HepG2 (cell line): ENCODE results near the gene KIAA1217. TPM values are rescaled to one million over a fixed set of nuclear protein-coding genes. Genes with fewer than 3 reads are reported as not detected.

ENCODE experiments used
- ATAC-seq: fragments of 200-7000 bp; cut with Tn5 transposase; 3 replicates; pipeline ENCODE4 v1.9.1; 2020; ENCODE audit warnings: mild to moderate bottlenecking, moderate library complexity
- BruUV-seq: library from RNA; stranded (reverse); fragments of 400-500 nt; replicated peaks from 2 replicates; lab custom pipeline; 2021; lab: Mats Ljungman, UMichigan
- CTCF ChIA-PET: fragments of 300-600 bp; formaldehyde crosslinking; extraction: SDS; loops from one replicate; lab custom pipeline; 2021; ENCODE audit warnings: low total read pairs, inconsistent platforms, low intra/inter-chr PET ratio; lab: Yijun Ruan, JAX
- POLR2A ChIA-PET: fragments of 350-600 bp; sonication (Branson Sonifier 250); formaldehyde crosslinking; loops from one replicate; lab custom pipeline; 2020; ENCODE audit warnings: antibody characterized with exemption, inconsistent platforms; lab: Yijun Ruan, JAX
- DNase-seq: peaks from one replicate; pipeline ENCODE4 v3.0.0-alpha.2; 2015; ENCODE audit warnings: low spot score
- FAIRE-seq: peaks from 3 replicates; lab custom pipeline; 2011; peaks lifted over from hg19 to GRCh38; lab: Jason Lieb, UNC
- H2AFZ ChIP-seq: one replicate; pipeline ENCODE4 v1.6.1; 2011; ENCODE audit warnings: low read length, inconsistent platforms
- H3K27ac ChIP-seq: fragments of 300-600 bp; 3 replicates; pipeline ENCODE4 v1.8.0; 2011; ENCODE audit warnings: mixed run types, mild to moderate bottlenecking, mixed read lengths, low read length, inconsistent platforms; ENCODE audit not compliant: insufficient read depth; ENCODE audit errors: extremely low read length
- H3K27me3 ChIP-seq, 2 experiments: fragments of 200-600 bp in 1 of 2; 2 replicates in 1 of 2; 3 replicates in 1 of 2; pipeline versions ENCODE4 v1.6.0 to v1.8.0; 2011; ENCODE audit warnings: low read length in 2 of 2, mild to moderate bottlenecking in 2 of 2, moderate library complexity in 2 of 2, inconsistent platforms in 1 of 2; ENCODE audit not compliant: insufficient read depth in 2 of 2, control insufficient read depth in 1 of 2
- H3K36me3 ChIP-seq, 2 experiments: fragments of 200-600 bp in 1 of 2; replicated peaks in 1 of 2; 2 replicates in 1 of 2; 3 replicates in 1 of 2; pipeline versions ENCODE4 v1.5.1 to v1.8.0; 2011; ENCODE audit warnings: low read length in 2 of 2, inconsistent platforms in 1 of 2; ENCODE audit not compliant: insufficient read depth in 2 of 2, control insufficient read depth in 1 of 2
- H3K4me1 ChIP-seq: 2 replicates; pipeline ENCODE4 v1.5.1; 2012; ENCODE audit warnings: low read length, inconsistent platforms; ENCODE audit not compliant: insufficient read depth
- H3K4me2 ChIP-seq: 2 replicates; pipeline ENCODE4 v1.6.0; 2011; ENCODE audit warnings: low read depth, low read length, inconsistent platforms
- H3K4me3 ChIP-seq, 3 experiments: fragments of 200-600 bp in 1 of 3; sonication (generic), shearing (Covaris generic) in 1 of 3; replicated peaks in 1 of 3; 2 replicates each; pipeline ENCODE4 v1.5.1; 2011 to 2016; ENCODE audit warnings: low read length in 3 of 3, inconsistent platforms in 2 of 3, low read depth in 2 of 3, mild to moderate bottlenecking in 2 of 3, control low read depth in 1 of 3, mixed read lengths in 1 of 3; ENCODE audit not compliant: insufficient read depth in 1 of 3
- H3K79me2 ChIP-seq: one replicate; pipeline ENCODE4 v1.6.1; 2011; ENCODE audit warnings: low read length, inconsistent platforms; ENCODE audit not compliant: insufficient read depth
- H3K9ac ChIP-seq: 2 replicates; pipeline ENCODE4 v1.6.0; 2011; ENCODE audit warnings: mild to moderate bottlenecking, low read depth, low read length, inconsistent platforms; ENCODE audit not compliant: insufficient read depth
- H3K9me3 ChIP-seq: 2 replicates; pipeline ENCODE4 v1.5.1; 2012; ENCODE audit warnings: mild to moderate bottlenecking, low read length
- H4K20me1 ChIP-seq: 2 replicates; pipeline ENCODE4 v1.6.0; 2011; ENCODE audit warnings: inconsistent platforms, mild to moderate bottlenecking, low read length, moderate library complexity; ENCODE audit not compliant: insufficient read depth
- MAFF ChIP-seq: IDR thresholded peaks from 2 replicates; pipeline ENCODE4 v1.6.1; 2011; ENCODE audit warnings: low read depth, low read length, improper control_type of control experiment
- MEIS2 ChIP-seq: sonication (generic); formaldehyde crosslinking; IDR thresholded peaks from 2 replicates; pipeline ENCODE4 v1.9.0; 2021; ENCODE audit warnings: mild to moderate bottlenecking, missing genetic modification reagents
- MTF1 ChIP-seq: sonication (generic); formaldehyde crosslinking; IDR thresholded peaks from 2 replicates; pipeline ENCODE4 v1.5.0; 2020; ENCODE audit warnings: missing genetic modification reagents
- PPARG ChIP-seq: conservative IDR thresholded peaks from 2 replicates; pipeline ENCODE4 v1.6.1; 2016; ENCODE audit warnings: missing biosample characterization, missing genetic modification reagents
- RBM22 ChIP-seq: fragments of 200-400 bp; formaldehyde crosslinking; optimal IDR thresholded peaks from 2 replicates; pipeline ENCODE3; 2017; ENCODE audit warnings: mild to moderate bottlenecking, low read length, moderate library complexity
- ZNF724P ChIP-seq: sonication (generic); formaldehyde crosslinking; IDR thresholded peaks from 2 replicates; pipeline ENCODE4 v1.8.0; 2022; ENCODE audit warnings: missing genetic modification reagents, borderline replicate concordance
- WGBS: methylation state at CpG from one replicate; pipeline ENCODE4 v1.1.6; 2017; ENCODE audit warnings: low lambda C conversion rate; 5-methylcytosine and 5-hydroxymethylcytosine counted together
- in situ Hi-C: cut with HindIII; loops from 2 replicates; pipeline ENCODE4 v1.10.0; 2017; ENCODE audit warnings: low pct_unique_long_range_greater_than_20kb; ENCODE audit not compliant: extremely low pct_ligation_motif_present
- intact Hi-C: fragments of 100-400 bp; cut with micrococcal nuclease; formaldehyde crosslinking; loops from one replicate; pipeline ENCODE4 v1.10.0; 2022; ENCODE audit not compliant: unreplicated experiment
- polyA plus RNA-seq, 8 experiments: library from polyadenylated mRNA; depleted of rRNA in 3 of 8; stranded (reverse) in 7 of 8; unstranded in 1 of 8; fragments of >200 nt; fragmentation: Illumina TruSeq in 4 of 8; extraction: Trizol in 4 of 8; gene quantifications; 2 replicates each; pipeline versions ENCODE4 v1.2.1 to v1.2.3, GENCODE V29; 2011 to 2016; ENCODE audit warnings: low read depth in 4 of 8, missing spikeins in 1 of 8, mixed read lengths in 1 of 8; ENCODE audit not compliant: insufficient read depth in 1 of 8
- total RNA-seq, 5 experiments: library from RNA; depleted of rRNA; stranded (reverse); fragments of >200 nt; fragmentation: Illumina TruSeq; extraction: Trizol; gene quantifications; 2 replicates each; pipeline ENCODE4 v1.2.3, GENCODE V29; 2016; ENCODE audit warnings: low read depth in 1 of 5
- TF ChIP-seq, protein P1 (sequence below): sonication (generic); formaldehyde crosslinking; IDR thresholded peaks from 2 replicates; pipeline ENCODE4 v1.9.0; 2022; ENCODE audit warnings: missing genetic modification reagents, mild to moderate bottlenecking, borderline replicate concordance
- TF ChIP-seq, protein P2 (sequence below): sonication (generic); formaldehyde crosslinking; IDR thresholded peaks from 2 replicates; pipeline ENCODE4 v1.8.0; 2022; ENCODE audit warnings: mild to moderate bottlenecking, missing genetic modification reagents, moderate library complexity
- TF ChIP-seq, protein P3 (sequence below): sonication (generic); formaldehyde crosslinking; IDR thresholded peaks from 2 replicates; pipeline ENCODE4 v1.4.0; 2020; ENCODE audit warnings: missing genetic modification reagents
- TF ChIP-seq, protein P4 (sequence below): sonication (generic); formaldehyde crosslinking; IDR thresholded peaks from 2 replicates; pipeline ENCODE4 v1.4.0; 2020; ENCODE audit warnings: missing genetic modification reagents
- TF ChIP-seq, protein P5 (sequence below): sonication (generic); formaldehyde crosslinking; IDR thresholded peaks from 2 replicates; pipeline ENCODE4 v1.4.0; 2020; ENCODE audit warnings: missing genetic modification reagents, borderline replicate concordance

KIAA1217 gene
- total and polyA plus RNA-seq, 2 of the 13 experiments (the other 11 are each of a cell fraction or from before 2014, with no cell fraction given), result 4.6 to 10.9 TPM

DNA sequence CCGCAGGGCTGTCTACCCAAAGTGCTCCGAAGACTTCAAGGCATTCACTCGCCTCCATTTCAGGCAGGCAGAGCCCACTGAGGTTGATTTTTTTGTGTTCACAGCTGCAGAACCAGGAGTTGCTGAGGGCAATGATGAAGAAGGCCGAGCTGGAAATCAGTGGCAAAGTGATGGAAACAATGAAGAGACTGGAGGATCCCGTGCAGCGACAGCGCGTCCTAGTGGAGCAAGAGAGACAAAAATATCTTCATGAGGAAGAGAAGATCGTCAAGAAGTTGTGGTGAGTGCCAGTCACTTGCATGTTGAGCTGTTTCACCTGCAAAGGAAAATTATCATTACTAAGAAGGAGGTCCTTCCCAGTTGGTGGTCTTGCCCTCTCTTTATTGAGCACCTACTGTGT lies 304.2 kb downstream of the KIAA1217 start (continued):
- TF ChIP-seq, protein P1, sequence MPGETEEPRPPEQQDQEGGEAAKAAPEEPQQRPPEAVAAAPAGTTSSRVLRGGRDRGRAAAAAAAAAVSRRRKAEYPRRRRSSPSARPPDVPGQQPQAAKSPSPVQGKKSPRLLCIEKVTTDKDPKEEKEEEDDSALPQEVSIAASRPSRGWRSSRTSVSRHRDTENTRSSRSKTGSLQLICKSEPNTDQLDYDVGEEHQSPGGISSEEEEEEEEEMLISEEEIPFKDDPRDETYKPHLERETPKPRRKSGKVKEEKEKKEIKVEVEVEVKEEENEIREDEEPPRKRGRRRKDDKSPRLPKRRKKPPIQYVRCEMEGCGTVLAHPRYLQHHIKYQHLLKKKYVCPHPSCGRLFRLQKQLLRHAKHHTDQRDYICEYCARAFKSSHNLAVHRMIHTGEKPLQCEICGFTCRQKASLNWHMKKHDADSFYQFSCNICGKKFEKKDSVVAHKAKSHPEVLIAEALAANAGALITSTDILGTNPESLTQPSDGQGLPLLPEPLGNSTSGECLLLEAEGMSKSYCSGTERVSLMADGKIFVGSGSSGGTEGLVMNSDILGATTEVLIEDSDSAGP (CRISPR knock-in tag), result no peak
- TF ChIP-seq MTF1 (CRISPR knock-in tag) (no peak), MEIS2 (no peak)

DNA sequence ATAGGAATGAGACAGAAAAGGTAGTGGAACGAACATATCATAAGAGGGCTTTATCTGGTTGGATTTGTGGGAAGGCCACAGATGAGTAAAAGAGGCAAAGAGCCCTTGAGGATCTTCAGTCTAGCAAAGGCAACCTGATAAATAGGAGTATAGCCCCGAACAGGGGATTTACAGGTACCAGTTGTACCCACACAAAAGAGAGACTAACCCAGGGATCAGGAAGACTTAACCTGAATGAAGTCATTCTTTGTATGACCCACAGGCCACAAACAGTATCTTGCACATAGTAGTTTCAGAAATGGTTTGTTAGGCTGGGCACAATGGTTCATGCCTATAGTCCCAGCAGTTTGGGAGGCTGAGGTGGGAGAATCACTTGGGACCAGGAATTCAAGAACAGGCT lies 306.5 kb downstream of the KIAA1217 start:
- Histone ChIP-seq H3K27ac (no peak overlapping the region), H2AFZ (no peak overlapping the region), H3K79me2 (no peaks in the 10 kb centered on the region), H3K4me1 (peaks cover 12% of the 10 kb centered on the region), H3K36me3 (peaks cover 6 to 35% of the 10 kb centered on the region in 2 experiments; a peak in 4 of 5 replicates), H3K27me3 (no peaks in the 10 kb centered on the region), H3K4me2 (no peak overlapping the region), H3K9ac (no peak overlapping the region), H4K20me1 (no peaks in the 10 kb centered on the region), H3K9me3 (no peaks in the 10 kb centered on the region), H3K4me3 (no peak overlapping the region)
- CTCF ChIA-PET, result no interaction called here
- DNase-seq (no peak), ATAC-seq (no peak), FAIRE-seq (no peak)
- no TSS peak for BruUV-seq
- 94% methylated on average over 2 of the region's 2 CpGs for WGBS
- intact Hi-C loops (loop anchor here (5.0 kb wide), 1 partner anchor 523 kb away; no protein-coding TSS in a partner anchor), in situ Hi-C loops (loop anchor here (25.0 kb wide), 1 partner anchor 528 kb away; no protein-coding TSS in a partner anchor)
- POLR2A ChIA-PET, result no interaction called here
- TF ChIP-seq, protein P2, sequence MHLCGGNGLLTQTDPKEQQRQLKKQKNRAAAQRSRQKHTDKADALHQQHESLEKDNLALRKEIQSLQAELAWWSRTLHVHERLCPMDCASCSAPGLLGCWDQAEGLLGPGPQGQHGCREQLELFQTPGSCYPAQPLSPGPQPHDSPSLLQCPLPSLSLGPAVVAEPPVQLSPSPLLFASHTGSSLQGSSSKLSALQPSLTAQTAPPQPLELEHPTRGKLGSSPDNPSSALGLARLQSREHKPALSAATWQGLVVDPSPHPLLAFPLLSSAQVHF, result no peak
- TF ChIP-seq, protein P3, sequence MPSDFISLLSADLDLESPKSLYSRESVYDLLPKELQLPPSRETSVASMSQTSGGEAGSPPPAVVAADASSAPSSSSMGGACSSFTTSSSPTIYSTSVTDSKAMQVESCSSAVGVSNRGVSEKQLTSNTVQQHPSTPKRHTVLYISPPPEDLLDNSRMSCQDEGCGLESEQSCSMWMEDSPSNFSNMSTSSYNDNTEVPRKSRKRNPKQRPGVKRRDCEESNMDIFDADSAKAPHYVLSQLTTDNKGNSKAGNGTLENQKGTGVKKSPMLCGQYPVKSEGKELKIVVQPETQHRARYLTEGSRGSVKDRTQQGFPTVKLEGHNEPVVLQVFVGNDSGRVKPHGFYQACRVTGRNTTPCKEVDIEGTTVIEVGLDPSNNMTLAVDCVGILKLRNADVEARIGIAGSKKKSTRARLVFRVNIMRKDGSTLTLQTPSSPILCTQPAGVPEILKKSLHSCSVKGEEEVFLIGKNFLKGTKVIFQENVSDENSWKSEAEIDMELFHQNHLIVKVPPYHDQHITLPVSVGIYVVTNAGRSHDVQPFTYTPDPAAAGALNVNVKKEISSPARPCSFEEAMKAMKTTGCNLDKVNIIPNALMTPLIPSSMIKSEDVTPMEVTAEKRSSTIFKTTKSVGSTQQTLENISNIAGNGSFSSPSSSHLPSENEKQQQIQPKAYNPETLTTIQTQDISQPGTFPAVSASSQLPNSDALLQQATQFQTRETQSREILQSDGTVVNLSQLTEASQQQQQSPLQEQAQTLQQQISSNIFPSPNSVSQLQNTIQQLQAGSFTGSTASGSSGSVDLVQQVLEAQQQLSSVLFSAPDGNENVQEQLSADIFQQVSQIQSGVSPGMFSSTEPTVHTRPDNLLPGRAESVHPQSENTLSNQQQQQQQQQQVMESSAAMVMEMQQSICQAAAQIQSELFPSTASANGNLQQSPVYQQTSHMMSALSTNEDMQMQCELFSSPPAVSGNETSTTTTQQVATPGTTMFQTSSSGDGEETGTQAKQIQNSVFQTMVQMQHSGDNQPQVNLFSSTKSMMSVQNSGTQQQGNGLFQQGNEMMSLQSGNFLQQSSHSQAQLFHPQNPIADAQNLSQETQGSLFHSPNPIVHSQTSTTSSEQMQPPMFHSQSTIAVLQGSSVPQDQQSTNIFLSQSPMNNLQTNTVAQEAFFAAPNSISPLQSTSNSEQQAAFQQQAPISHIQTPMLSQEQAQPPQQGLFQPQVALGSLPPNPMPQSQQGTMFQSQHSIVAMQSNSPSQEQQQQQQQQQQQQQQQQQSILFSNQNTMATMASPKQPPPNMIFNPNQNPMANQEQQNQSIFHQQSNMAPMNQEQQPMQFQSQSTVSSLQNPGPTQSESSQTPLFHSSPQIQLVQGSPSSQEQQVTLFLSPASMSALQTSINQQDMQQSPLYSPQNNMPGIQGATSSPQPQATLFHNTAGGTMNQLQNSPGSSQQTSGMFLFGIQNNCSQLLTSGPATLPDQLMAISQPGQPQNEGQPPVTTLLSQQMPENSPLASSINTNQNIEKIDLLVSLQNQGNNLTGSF (CRISPR knock-in tag), result no peak
- TF ChIP-seq MAFF, result no peak
- no peak for TF ChIP-seq RBM22
- TF ChIP-seq, protein P4, sequence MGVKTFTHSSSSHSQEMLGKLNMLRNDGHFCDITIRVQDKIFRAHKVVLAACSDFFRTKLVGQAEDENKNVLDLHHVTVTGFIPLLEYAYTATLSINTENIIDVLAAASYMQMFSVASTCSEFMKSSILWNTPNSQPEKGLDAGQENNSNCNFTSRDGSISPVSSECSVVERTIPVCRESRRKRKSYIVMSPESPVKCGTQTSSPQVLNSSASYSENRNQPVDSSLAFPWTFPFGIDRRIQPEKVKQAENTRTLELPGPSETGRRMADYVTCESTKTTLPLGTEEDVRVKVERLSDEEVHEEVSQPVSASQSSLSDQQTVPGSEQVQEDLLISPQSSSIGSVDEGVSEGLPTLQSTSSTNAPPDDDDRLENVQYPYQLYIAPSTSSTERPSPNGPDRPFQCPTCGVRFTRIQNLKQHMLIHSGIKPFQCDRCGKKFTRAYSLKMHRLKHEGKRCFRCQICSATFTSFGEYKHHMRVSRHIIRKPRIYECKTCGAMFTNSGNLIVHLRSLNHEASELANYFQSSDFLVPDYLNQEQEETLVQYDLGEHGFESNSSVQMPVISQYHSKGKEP (CRISPR knock-in tag), result no peak
- TF ChIP-seq, protein P5, sequence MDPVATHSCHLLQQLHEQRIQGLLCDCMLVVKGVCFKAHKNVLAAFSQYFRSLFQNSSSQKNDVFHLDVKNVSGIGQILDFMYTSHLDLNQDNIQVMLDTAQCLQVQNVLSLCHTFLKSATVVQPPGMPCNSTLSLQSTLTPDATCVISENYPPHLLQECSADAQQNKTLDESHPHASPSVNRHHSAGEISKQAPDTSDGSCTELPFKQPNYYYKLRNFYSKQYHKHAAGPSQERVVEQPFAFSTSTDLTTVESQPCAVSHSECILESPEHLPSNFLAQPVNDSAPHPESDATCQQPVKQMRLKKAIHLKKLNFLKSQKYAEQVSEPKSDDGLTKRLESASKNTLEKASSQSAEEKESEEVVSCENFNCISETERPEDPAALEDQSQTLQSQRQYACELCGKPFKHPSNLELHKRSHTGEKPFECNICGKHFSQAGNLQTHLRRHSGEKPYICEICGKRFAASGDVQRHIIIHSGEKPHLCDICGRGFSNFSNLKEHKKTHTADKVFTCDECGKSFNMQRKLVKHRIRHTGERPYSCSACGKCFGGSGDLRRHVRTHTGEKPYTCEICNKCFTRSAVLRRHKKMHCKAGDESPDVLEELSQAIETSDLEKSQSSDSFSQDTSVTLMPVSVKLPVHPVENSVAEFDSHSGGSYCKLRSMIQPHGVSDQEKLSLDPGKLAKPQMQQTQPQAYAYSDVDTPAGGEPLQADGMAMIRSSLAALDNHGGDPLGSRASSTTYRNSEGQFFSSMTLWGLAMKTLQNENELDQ, result no peak
- no peak for TF ChIP-seq PPARG (CRISPR knock-in tag)
- no peak for TF ChIP-seq ZNF724P
